Mammary epithelial cell (primary cell): ENCODE measurements around the gene MTG2.

Experiments
- CTCF ChIP-seq, 2 donors: IDR thresholded peaks in 1 of 2; conservative IDR thresholded peaks in 1 of 2; 2 replicates each; pipeline ENCODE4 v1.5.1; 2011 to 2012; ENCODE audit warnings: inconsistent platforms in 2 of 2, low read length in 2 of 2, mild to moderate bottlenecking in 2 of 2, control low read depth in 1 of 2, low read depth in 1 of 2; ENCODE audit not compliant: insufficient read depth in 1 of 2; ENCODE audit errors: extremely low read depth in 1 of 2
- EZH2 ChIP-seq: IDR thresholded peaks from 2 replicates; pipeline ENCODE4 v1.6.1; 2012; ENCODE audit warnings: low read length, inconsistent platforms, borderline replicate concordance

- TF ChIP-seq EZH2 (no peak), CTCF (conservative IDR thresholded peaks at IDR 0.05 in 1 of 2, IDR thresholded peaks at IDR 0.05 in 1 of 2; ENCODE audit: extremely low read depth in 1 of 2, insufficient read depth in 1 of 2, low read depth in 1 of 2, low read length in 2 of 2) (no peak)
These were observed 53.4 kb downstream of the MTG2 start for GRCh38 chr20:62236200-62236599.
